GM12878 (cell line): ENCODE results near the gene COPS6. TPM values are rescaled to one million over a fixed set of nuclear protein-coding genes. Genes with fewer than 3 reads are reported as not detected.

ENCODE experiments used
- ATAC-seq: fragments of 200-7000 bp; cut with Tn5 transposase; 3 replicates; pipeline ENCODE4 v1.9.1; 2020; ENCODE audit warnings: mild to moderate bottlenecking, moderate library complexity
- BruUV-seq: library from RNA; stranded (reverse); fragments of 400-500 nt; replicated peaks from 2 replicates; lab custom pipeline; 2021; lab: Mats Ljungman, UMichigan
- CTCF ChIA-PET: fragments of 300-600 bp; sonication (Branson Sonifier 250); formaldehyde crosslinking; extraction: SDS; loops from one replicate; lab custom pipeline; 2021; ENCODE audit warnings: inconsistent platforms; lab: Yijun Ruan, JAX
- POLR2A ChIA-PET: fragments of 350-600 bp; formaldehyde crosslinking; extraction: SDS; loops from one replicate; lab custom pipeline; 2021; ENCODE audit warnings: inconsistent platforms; lab: Charles Lee
- RAD21 ChIA-PET: fragments of 300-600 bp; sonication (Branson Sonifier 250); formaldehyde crosslinking; loops from one replicate; lab custom pipeline; 2023; ENCODE audit warnings: antibody characterized with exemption; ENCODE audit not compliant: unreplicated experiment; lab: Charles Lee
- SMC1A ChIA-PET: fragments of 300-600 bp; sonication (Branson Sonifier 250); formaldehyde crosslinking; loops from one replicate; lab custom pipeline; 2023; ENCODE audit not compliant: unreplicated experiment, uncharacterized antibody; lab: Charles Lee
- DNase-seq: peaks from one replicate; pipeline ENCODE4 v3.0.0-alpha.2; 2011; ENCODE audit warnings: low read depth, low spot score
- FAIRE-seq: peaks from 3 replicates; lab custom pipeline; 2011; peaks lifted over from hg19 to GRCh38; lab: Jason Lieb, UNC
- H2AFZ ChIP-seq: 2 replicates; pipeline ENCODE4 v1.6.0; 2011; ENCODE audit warnings: low read depth, low read length, control low read depth; ENCODE audit not compliant: control insufficient read depth
- H3K27ac ChIP-seq: 2 replicates; pipeline ENCODE4 v1.5.1; 2011; ENCODE audit warnings: control low read depth; ENCODE audit not compliant: control insufficient read depth, insufficient read depth
- H3K27me3 ChIP-seq, 2 experiments: replicated peaks in 1 of 2; 2 replicates each; pipeline versions ENCODE4 v1.6.0 to v1.6.1; 2011; ENCODE audit warnings: low read length in 1 of 2; ENCODE audit not compliant: control insufficient read depth in 2 of 2, insufficient read depth in 2 of 2
- H3K36me3 ChIP-seq, 2 experiments: 2 replicates each; pipeline ENCODE4 v1.5.1; 2011; ENCODE audit warnings: low read length in 1 of 2; ENCODE audit not compliant: control insufficient read depth in 2 of 2, insufficient read depth in 2 of 2
- H3K4me1 ChIP-seq: 2 replicates; pipeline ENCODE4 v1.6.1; 2011; ENCODE audit warnings: mild to moderate bottlenecking, low read length, moderate library complexity, mixed read lengths; ENCODE audit not compliant: control insufficient read depth, insufficient read depth
- H3K4me2 ChIP-seq: 2 replicates; pipeline ENCODE4 v1.6.0; 2011; ENCODE audit warnings: control low read depth; ENCODE audit not compliant: control insufficient read depth, insufficient read depth
- H3K4me3 ChIP-seq: fragments of 200-600 bp; sonication (generic); 2 replicates; pipeline ENCODE4 v1.5.1; 2016
- H3K79me2 ChIP-seq: 2 replicates; pipeline ENCODE4 v1.6.0; 2011; ENCODE audit warnings: low read length; ENCODE audit not compliant: control insufficient read depth, insufficient read depth
- H3K9ac ChIP-seq: 2 replicates; pipeline ENCODE4 v1.8.0; 2011; ENCODE audit warnings: low read length, control low read depth, mixed read lengths; ENCODE audit not compliant: control insufficient read depth, insufficient read depth
- H3K9me3 ChIP-seq: replicated peaks from 3 replicates; pipeline ENCODE4 v1.5.1; 2011; ENCODE audit warnings: mild to moderate bottlenecking, low read length; ENCODE audit not compliant: control insufficient read depth, insufficient read depth
- H4K20me1 ChIP-seq: 2 replicates; pipeline ENCODE4 v1.6.0; 2011; ENCODE audit not compliant: control insufficient read depth, insufficient read depth
- CEBPZ ChIP-seq: fragments of 150-350 bp; IDR thresholded peaks from 2 replicates; pipeline ENCODE4 v1.6.1; 2016; ENCODE audit warnings: low read depth, low read length
- CHD2 ChIP-seq: IDR thresholded peaks from 2 replicates; pipeline ENCODE4 v1.6.1; 2011; ENCODE audit warnings: low read depth, low read length, improper control_type of control experiment, borderline replicate concordance
- CUX1 ChIP-seq: IDR thresholded peaks from 2 replicates; pipeline ENCODE4 v1.6.1; 2012; ENCODE audit warnings: improper control_type of control experiment, low read depth, low read length; ENCODE audit not compliant: insufficient replicate concordance
- EGR1 ChIP-seq, 2 experiments: IDR thresholded peaks; 1 replicate in 1 of 2; 2 replicates in 1 of 2; pipeline ENCODE4 v1.6.1; 2011 to 2012; ENCODE audit warnings: low read depth in 2 of 2, low read length in 2 of 2, borderline replicate concordance in 1 of 2, mild to moderate bottlenecking in 1 of 2, moderate library complexity in 1 of 2
- MEF2B ChIP-seq: fragments of 450-650 bp; IDR thresholded peaks from 2 replicates; pipeline ENCODE4 v1.6.1; 2018; ENCODE audit warnings: mild to moderate bottlenecking, moderate library complexity; ENCODE audit not compliant: partially characterized antibody, poor library complexity, severe bottlenecking
- NR2C1 ChIP-seq: fragments of 450-650 bp; IDR thresholded peaks from 2 replicates; pipeline ENCODE4 v1.6.1; 2017; ENCODE audit warnings: antibody characterized with exemption, mild to moderate bottlenecking, moderate library complexity
- RAD21 ChIP-seq: IDR thresholded peaks from 2 replicates; pipeline ENCODE4 v1.6.1; 2011; ENCODE audit warnings: mild to moderate bottlenecking, low read depth, low read length, moderate library complexity; ENCODE audit not compliant: insufficient read depth
- RUNX3 ChIP-seq: IDR thresholded peaks from 2 replicates; pipeline ENCODE4 v1.6.1; 2012; ENCODE audit warnings: low read length, inconsistent platforms
- STAT1 ChIP-seq: fragments of 450-650 bp; conservative IDR thresholded peaks from 2 replicates; pipeline ENCODE4 v1.6.1; 2014; ENCODE audit warnings: antibody characterized with exemption, mild to moderate bottlenecking
- TCF3 ChIP-seq: IDR thresholded peaks from 2 replicates; pipeline ENCODE4 v1.6.1; 2012; ENCODE audit warnings: low read depth, mild to moderate bottlenecking, low read length, borderline replicate concordance; ENCODE audit not compliant: insufficient read depth
- ZNF592 ChIP-seq: fragments of 450-650 bp; IDR thresholded peaks from 2 replicates; pipeline ENCODE4 v1.6.1; 2017; ENCODE audit warnings: mild to moderate bottlenecking, moderate library complexity
- WGBS: methylation state at CpG from one replicate; pipeline ENCODE4 v1.1.6; 2016; ENCODE audit warnings: low lambda C conversion rate; ENCODE audit not compliant: insufficient replicate concordance, insufficient coverage; ENCODE audit errors: missing lambda C conversion rate; 5-methylcytosine and 5-hydroxymethylcytosine counted together
- in situ Hi-C: fragments of 300-500 bp; cut with MboI; formaldehyde crosslinking; loops from 9 replicates; pipeline ENCODE4 v1.14.3; 2018; ENCODE audit warnings: mixed read lengths
- intact Hi-C: fragments of 100-400 bp; cut with micrococcal nuclease; formaldehyde crosslinking; loops from one replicate; pipeline ENCODE4 v1.14.2; 2022; ENCODE audit not compliant: unreplicated experiment
- polyA plus RNA-seq, 11 experiments: library from polyadenylated mRNA; depleted of rRNA in 4 of 11; unstranded in 6 of 11; stranded (reverse) in 5 of 11; fragments of >200 nt; fragmentation: Nextera tagmentation in 4 of 11; fragmentation: Illumina TruSeq in 1 of 11; extraction: Ambion mirVana in 4 of 11; extraction: Trizol in 1 of 11; gene quantifications; 1 replicate in 1 of 11; 2 replicates in 10 of 11; pipeline versions ENCODE4 v1.2.1 to v1.2.3, GENCODE V29; 2011 to 2016; ENCODE audit warnings: inconsistent platforms in 2 of 11, missing spikeins in 2 of 11, low read depth in 1 of 11
- total RNA-seq, 4 experiments: library from RNA; depleted of rRNA in 3 of 4; stranded (reverse); fragments of >200 nt in 3 of 4; fragmentation: Illumina TruSeq in 1 of 4; extraction: Trizol in 1 of 4; gene quantifications; 2 replicates each; pipeline versions ENCODE4 v1.2.1 to v1.2.3, GENCODE V29; 2013 to 2021

Gene COPS6
- total and polyA plus RNA-seq, 10 of the 15 experiments (the other 5 are each of a cell fraction or from before 2014, with no cell fraction given): 28.5 to 182 (median 81.5) TPM

GRCh38 chr7:100111156-100111555, 22.4 kb downstream of the COPS6 start:
- H2AFZ ChIP-seq: no peak overlapping the region
- no peaks in the 10 kb centered on the region for H3K79me2 ChIP-seq
- no peak overlapping the region for H3K4me2 ChIP-seq
- no peak overlapping the region for H3K27ac ChIP-seq
- in situ Hi-C loops: no loop called here
- intact Hi-C loops: no loop called here
- 96% methylated on average over 7 of the region's 7 CpGs for WGBS
- ChIA-PET SMC1A (no interaction called here), POLR2A (interaction anchor here (1.8 kb wide), 1 partner anchor 9 kb away, joined by 6 read pairs; the partner anchor contains the start of gene AP4M1), RAD21 (no interaction called here), CTCF (no interaction called here)
- FAIRE-seq (no peak), ATAC-seq (no peak), DNase-seq (no peak)
- H3K4me1 ChIP-seq: no peaks in the 10 kb centered on the region
- no peaks in the 10 kb centered on the region for H3K27me3 ChIP-seq
- H3K9me3 ChIP-seq: no peaks in the 10 kb centered on the region
- no TSS peak for BruUV-seq
- H3K36me3 ChIP-seq: peaks cover 5 to 9% of the 10 kb centered on the region in 2 experiments; a peak in 3 of 4 replicates
- H3K4me3 ChIP-seq: no peak overlapping the region
- H4K20me1 ChIP-seq: no peaks in the 10 kb centered on the region
- H3K9ac ChIP-seq: no peak overlapping the region
- TF ChIP-seq CUX1 (no peak), CEBPZ (no peak), EGR1 (IDR thresholded peaks at IDR 0.05; ENCODE audit: borderline replicate concordance in 1 of 2, low read depth in 2 of 2, low read length in 2 of 2) (no peak), CHD2 (no peak), TCF3 (no peak), RAD21 (no peak), ZNF592 (no peak), MEF2B (no peak), RUNX3 (no peak), STAT1 (no peak), NR2C1 (no peak)
